Large intestine (tissue), 3 donors: Measurements from ENCODE around the gene IMPDH2. TPM values are rescaled to one million over a fixed set of nuclear protein-coding genes. Genes with fewer than 3 reads are reported as not detected.

Experiments
- DNase-seq, 2 donors: peaks; one replicate each; pipeline versions ENCODE4 v3.0.0 to v3.0.0-alpha.2; 2013
- H3K27ac ChIP-seq: one replicate; pipeline ENCODE4 v1.5.1; 2013; ENCODE audit warnings: low read length
- H3K27me3 ChIP-seq: 2 replicates; pipeline ENCODE4 v1.6.1; 2013; ENCODE audit warnings: low read length; ENCODE audit not compliant: control insufficient read depth, insufficient read depth
- H3K36me3 ChIP-seq: 2 replicates; pipeline ENCODE4 v1.6.1; 2013; ENCODE audit warnings: low read length; ENCODE audit not compliant: control insufficient read depth, insufficient read depth
- H3K4me1 ChIP-seq: one replicate; pipeline ENCODE4 v1.6.1; 2013; ENCODE audit warnings: low read length; ENCODE audit not compliant: control insufficient read depth, insufficient read depth
- H3K4me3 ChIP-seq: one replicate; pipeline ENCODE4 v1.5.1; 2013; ENCODE audit warnings: low read length
- H3K9me3 ChIP-seq: one replicate; pipeline ENCODE4 v1.6.1; 2013; ENCODE audit warnings: mild to moderate bottlenecking, low read depth, low read length, moderate library complexity; ENCODE audit not compliant: control insufficient read depth
- WGBS: methylation state at CpG from one replicate; pipeline ENCODE4 v1.1.5; 2013; ENCODE audit warnings: low lambda C conversion rate; ENCODE audit not compliant: insufficient coverage; 5-methylcytosine and 5-hydroxymethylcytosine counted together
- polyA plus RNA-seq: library from polyadenylated mRNA; unstranded; fragments of 120-200 nt; gene quantifications from one replicate; pipeline ENCODE4 v1.2.1, GENCODE V29; 2013

The IMPDH2 gene
- polyA plus RNA-seq, 1 donor, result 261 TPM

DNA sequence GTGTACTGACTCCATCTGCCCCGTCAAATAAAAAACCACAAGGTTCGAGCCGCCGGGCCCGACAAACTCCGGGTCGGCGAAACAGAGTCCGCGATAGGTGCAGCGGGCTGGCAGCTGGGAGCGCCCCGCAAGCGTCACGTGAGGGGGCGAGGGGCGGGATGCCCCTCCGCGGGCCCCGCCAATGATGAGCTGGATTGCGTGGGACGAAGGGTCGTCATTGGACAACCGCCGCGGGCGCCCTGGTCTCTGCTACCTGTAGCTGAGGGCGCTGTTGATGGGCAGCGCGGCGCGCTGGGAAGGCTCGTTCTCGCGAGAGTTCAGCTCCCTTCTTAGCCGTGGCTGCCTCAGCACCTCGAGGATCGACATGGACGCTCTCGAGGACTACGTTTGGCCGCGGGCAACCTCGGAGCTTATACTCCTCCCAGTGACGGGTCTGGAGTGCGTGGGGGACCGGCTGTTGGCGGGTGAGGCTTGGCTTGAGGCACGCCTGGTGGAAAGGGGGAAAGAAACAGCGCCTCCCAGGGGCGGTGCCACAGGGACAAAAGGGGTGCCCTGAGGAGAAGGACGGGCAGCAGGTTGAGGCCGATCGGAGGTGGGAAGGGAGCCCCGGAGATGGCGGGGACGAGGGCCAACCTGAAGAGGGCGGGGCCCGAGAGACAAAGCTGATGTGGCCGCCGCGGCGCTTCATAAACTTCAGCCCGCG, 22.0 kb downstream of the IMPDH2 start, which contains the start of gene WDR6:
TSS of gene WDR6 (plus strand) at position 324 of the 703 bp plus-strand sequence. CDS start at position 365, 41 bp downstream.
- peaks cover 28% of the 10 kb centered on the region for H3K36me3 ChIP-seq
- WGBS, result no CpG with 5 or more reads among the region's 65 CpGs

DNA sequence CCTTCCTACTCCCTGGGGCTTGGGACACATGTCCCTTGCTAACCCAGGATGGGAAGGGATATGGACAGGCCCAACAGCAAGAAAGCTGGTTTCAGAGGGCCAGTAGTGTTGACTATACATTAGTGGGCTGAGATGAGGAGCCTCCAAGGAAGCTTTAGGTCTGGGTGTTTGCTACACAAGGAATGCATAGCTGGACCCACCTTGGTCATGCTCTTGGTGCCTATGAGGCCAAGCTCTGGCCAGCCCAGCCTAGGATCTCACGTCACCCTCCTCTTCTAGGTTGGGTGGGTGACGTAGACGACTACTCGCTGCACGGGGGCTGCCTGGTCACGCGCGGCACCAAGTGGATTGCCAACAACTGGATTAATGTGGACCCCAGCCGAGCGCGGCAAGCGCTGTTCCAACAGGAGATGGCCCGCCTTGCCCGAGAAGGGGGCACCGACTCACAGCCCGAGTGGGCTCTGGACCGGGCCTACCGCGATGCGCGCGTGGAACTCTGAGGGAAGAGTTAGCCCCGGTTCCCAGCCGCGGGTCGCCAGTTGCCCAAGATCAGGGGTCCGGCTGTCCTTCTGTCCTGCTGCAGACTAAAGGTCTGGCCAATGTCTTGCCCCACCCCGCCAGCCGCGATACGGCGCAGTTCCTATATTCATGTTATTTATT, 22.7 kb downstream of the IMPDH2 start:
- Histone ChIP-seq H3K9me3 (no peaks in the 10 kb centered on the region), H3K27ac (peak overlapping the region; percentile 98), H3K27me3 (no peaks in the 10 kb centered on the region), H3K4me3 (peak overlapping the region; percentile 87), H3K4me1 (peaks cover 23% of the 10 kb centered on the region), H3K36me3 (peaks cover 27% of the 10 kb centered on the region)
- peak in 1 of 2 donors; percentile 59 for DNase-seq
- WGBS, result no CpG with 5 or more reads among the region's 32 CpGs

More for the DNA sequence above, 22.0 kb downstream of the IMPDH2 start, which contains the start of gene WDR6:
- Histone ChIP-seq H3K27ac (peak within 1 kb of the TSS; percentile 98), H3K9me3 (no peaks in the 10 kb centered on the region), H3K4me3 (peak within 1 kb of the TSS; percentile 87), H3K4me1 (peaks cover 23% of the 10 kb centered on the region), H3K27me3 (no peaks in the 10 kb centered on the region)
- peak; percentile 98 to 99 for DNase-seq

GRCh38 chr3:49005998-49006397, 23.2 kb downstream of the IMPDH2 start:
- no CpG with 5 or more reads among the region's 5 CpGs for WGBS
- no peak for DNase-seq
- Histone ChIP-seq H3K27ac (peak overlapping the region; percentile 98), H3K4me1 (peaks cover 25% of the 10 kb centered on the region), H3K27me3 (no peaks in the 10 kb centered on the region), H3K9me3 (no peaks in the 10 kb centered on the region), H3K36me3 (peaks cover 24% of the 10 kb centered on the region), H3K4me3 (peak overlapping the region; percentile 87)

GRCh38 chr3:49005303-49005680, 23.9 kb downstream of the IMPDH2 start:
- no CpG with 5 or more reads among the region's 3 CpGs for WGBS

DNA sequence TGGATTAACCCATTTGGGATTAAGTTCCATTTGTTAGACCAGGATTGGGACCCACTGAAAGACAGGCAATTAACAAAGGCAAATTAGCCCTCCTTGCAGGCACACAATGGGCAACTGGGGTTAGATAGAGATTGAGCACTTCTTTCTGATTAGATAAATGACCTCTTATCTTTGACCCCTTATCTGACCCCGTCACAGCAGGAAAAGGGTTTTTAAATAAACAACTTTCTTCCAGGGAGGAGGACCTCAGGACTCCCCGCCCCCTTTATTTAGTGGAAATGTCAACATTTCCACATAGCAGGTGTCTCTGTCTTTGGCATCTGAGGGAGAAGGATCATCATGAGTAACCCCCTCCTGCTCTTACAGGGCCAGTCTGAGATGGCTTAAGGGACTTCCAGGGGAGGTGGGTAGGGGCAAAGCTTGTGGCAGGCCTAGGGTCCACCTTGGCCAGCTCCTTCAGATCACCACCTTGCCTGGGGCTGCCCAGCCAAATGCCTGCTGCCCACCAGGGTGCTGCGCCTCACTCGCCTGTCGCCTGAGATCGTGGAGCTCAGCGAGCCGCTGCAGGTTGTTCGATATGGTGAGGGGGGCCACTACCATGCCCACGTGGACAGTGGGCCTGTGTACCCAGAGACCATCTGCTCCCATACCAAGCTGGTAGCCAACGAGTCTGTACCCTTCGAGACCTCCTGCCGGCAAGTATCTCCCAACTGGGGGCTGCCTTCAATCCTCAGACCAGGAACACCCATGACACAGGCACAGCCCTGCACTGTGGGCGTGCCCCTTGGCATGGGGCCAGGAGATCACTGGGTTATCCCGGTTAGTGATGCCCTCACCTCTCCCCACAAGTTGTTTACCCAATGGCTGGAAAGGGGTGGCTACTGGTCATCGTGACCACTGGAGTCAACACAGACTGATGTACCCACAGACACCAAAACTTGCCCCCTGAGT, 24.6 kb downstream of the IMPDH2 start:
- no peak overlapping the region for H3K27ac ChIP-seq
- H3K27me3 ChIP-seq, result no peaks in the 10 kb centered on the region
- H3K36me3 ChIP-seq, result peaks cover 23% of the 10 kb centered on the region
- H3K4me3 ChIP-seq, result no peak overlapping the region
- peaks cover 39% of the 10 kb centered on the region for H3K4me1 ChIP-seq
- no CpG with 5 or more reads among the region's 16 CpGs for WGBS
- no peaks in the 10 kb centered on the region for H3K9me3 ChIP-seq
- peak in 1 of 2 donors; percentile 56 for DNase-seq

More at GRCh38 chr3:49005303-49005680, 23.9 kb downstream of the IMPDH2 start:
- Histone ChIP-seq H3K9me3 (no peaks in the 10 kb centered on the region), H3K4me3 (no peak overlapping the region), H3K27me3 (no peaks in the 10 kb centered on the region), H3K27ac (no peak overlapping the region), H3K36me3 (peaks cover 23% of the 10 kb centered on the region), H3K4me1 (peaks cover 32% of the 10 kb centered on the region)
- DNase-seq, result no peak

- H3K4me1 ChIP-seq, result peaks cover 39% of the 10 kb centered on the region
- no peak overlapping the region for H3K27ac ChIP-seq
- no peaks in the 10 kb centered on the region for H3K9me3 ChIP-seq
- WGBS, result no CpG with 5 or more reads among the region's 6 CpGs
- no peak for DNase-seq
- no peaks in the 10 kb centered on the region for H3K27me3 ChIP-seq
- no peak overlapping the region for H3K4me3 ChIP-seq
- H3K36me3 ChIP-seq, result peaks cover 37% of the 10 kb centered on the region
Observed at GRCh38 chr3:49001155-49001554, 28.0 kb downstream of the IMPDH2 start.

GRCh38 chr3:48999085-48999858, 29.9 kb downstream of the IMPDH2 start:
- WGBS, result no CpG with 5 or more reads among the region's 8 CpGs
- DNase-seq, result peak in 1 of 2 donors; percentile 35
- peak overlapping the region; percentile 84 for H3K27ac ChIP-seq
- H3K9me3 ChIP-seq, result no peaks in the 10 kb centered on the region
- peaks cover 37% of the 10 kb centered on the region for H3K36me3 ChIP-seq
- peaks cover 28% of the 10 kb centered on the region for H3K4me1 ChIP-seq
- no peaks in the 10 kb centered on the region for H3K27me3 ChIP-seq
- H3K4me3 ChIP-seq, result no peak overlapping the region

GRCh38 chr3:48997714-48998637, 31.2 kb downstream of the IMPDH2 start:
- no peak for DNase-seq
- peaks cover 28% of the 10 kb centered on the region for H3K4me1 ChIP-seq
- H3K27me3 ChIP-seq, result no peaks in the 10 kb centered on the region
- WGBS, result no CpG with 5 or more reads among the region's 20 CpGs
- H3K9me3 ChIP-seq, result no peaks in the 10 kb centered on the region
- H3K27ac ChIP-seq, result no peak overlapping the region
- no peak overlapping the region for H3K4me3 ChIP-seq
- peaks cover 39% of the 10 kb centered on the region for H3K36me3 ChIP-seq

DNA sequence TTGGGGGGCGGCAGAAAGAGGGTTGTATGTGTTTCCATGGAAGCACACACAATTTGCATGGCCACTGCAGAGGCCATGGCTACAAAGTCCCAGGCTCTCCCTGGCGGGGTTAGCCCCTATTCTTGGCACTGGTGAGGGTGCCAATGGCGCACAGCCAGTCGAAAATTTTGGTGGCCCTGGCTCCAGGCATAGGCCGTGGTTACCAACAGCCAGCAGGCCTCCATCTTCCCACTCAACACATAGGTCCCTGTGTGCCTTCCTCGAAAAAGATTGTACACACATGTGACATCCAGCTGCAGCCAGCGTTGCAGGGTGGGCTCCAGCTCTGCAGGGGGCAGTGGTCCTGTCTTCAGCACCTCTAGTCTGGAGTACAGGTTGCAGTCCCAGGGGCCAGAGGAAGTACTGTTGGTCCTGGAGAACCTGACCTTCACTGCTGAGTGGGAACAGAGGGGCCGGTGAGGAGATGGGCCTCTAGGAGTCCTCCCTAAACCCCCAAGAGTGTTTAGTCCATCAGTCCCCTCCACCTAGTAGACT, 32.0 kb downstream of the IMPDH2 start:
- no peak for DNase-seq
- peaks cover 34% of the 10 kb centered on the region for H3K36me3 ChIP-seq
- no peak overlapping the region for H3K27ac ChIP-seq
- peaks cover 28% of the 10 kb centered on the region for H3K4me1 ChIP-seq
- no peak overlapping the region for H3K4me3 ChIP-seq
- H3K9me3 ChIP-seq, result no peaks in the 10 kb centered on the region
- H3K27me3 ChIP-seq, result no peaks in the 10 kb centered on the region
- WGBS, result no CpG with 5 or more reads among the region's 8 CpGs
